SU-DHL-6 (cell line): ENCODE results near the gene GHR.

ENCODE experiments used
- EZH2phosphoT487 ChIP-seq: fragments of 200-600 bp; sonication (generic), shearing (Covaris generic); conservative IDR thresholded peaks from 2 replicates; pipeline ENCODE4 v1.6.1; 2018; ENCODE audit warnings: mild to moderate bottlenecking, antibody characterized with exemption, low read length, moderate library complexity, mixed read lengths
- TF ChIP-seq, protein P1 (sequence below): fragments of 200-600 bp; sonication (generic); IDR thresholded peaks from one replicate; pipeline ENCODE4 v1.5.1; 2017; ENCODE audit warnings: antibody characterized with exemption, mild to moderate bottlenecking, low read length, moderate library complexity; ENCODE audit not compliant: insufficient read depth, poor library complexity, severe bottlenecking

GRCh38 chr5:42628821-42629220, 205.6 kb downstream of the GHR start:
- TF ChIP-seq EZH2phosphoT487 = no peak
- TF ChIP-seq, protein P1, sequence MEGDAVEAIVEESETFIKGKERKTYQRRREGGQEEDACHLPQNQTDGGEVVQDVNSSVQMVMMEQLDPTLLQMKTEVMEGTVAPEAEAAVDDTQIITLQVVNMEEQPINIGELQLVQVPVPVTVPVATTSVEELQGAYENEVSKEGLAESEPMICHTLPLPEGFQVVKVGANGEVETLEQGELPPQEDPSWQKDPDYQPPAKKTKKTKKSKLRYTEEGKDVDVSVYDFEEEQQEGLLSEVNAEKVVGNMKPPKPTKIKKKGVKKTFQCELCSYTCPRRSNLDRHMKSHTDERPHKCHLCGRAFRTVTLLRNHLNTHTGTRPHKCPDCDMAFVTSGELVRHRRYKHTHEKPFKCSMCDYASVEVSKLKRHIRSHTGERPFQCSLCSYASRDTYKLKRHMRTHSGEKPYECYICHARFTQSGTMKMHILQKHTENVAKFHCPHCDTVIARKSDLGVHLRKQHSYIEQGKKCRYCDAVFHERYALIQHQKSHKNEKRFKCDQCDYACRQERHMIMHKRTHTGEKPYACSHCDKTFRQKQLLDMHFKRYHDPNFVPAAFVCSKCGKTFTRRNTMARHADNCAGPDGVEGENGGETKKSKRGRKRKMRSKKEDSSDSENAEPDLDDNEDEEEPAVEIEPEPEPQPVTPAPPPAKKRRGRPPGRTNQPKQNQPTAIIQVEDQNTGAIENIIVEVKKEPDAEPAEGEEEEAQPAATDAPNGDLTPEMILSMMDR = no peak
